GM21723 (cell line): ENCODE measurements around the gene PRRC2A.

Experiments
- ATAC-seq: cut with Tn5 transposase; IDR thresholded peaks from one replicate; pipeline ENCODE4 v1.9.1; 2021; ENCODE audit warnings: mild to moderate bottlenecking, moderate library complexity; ENCODE audit not compliant: unreplicated experiment

Gene PRRC2A

DNA sequence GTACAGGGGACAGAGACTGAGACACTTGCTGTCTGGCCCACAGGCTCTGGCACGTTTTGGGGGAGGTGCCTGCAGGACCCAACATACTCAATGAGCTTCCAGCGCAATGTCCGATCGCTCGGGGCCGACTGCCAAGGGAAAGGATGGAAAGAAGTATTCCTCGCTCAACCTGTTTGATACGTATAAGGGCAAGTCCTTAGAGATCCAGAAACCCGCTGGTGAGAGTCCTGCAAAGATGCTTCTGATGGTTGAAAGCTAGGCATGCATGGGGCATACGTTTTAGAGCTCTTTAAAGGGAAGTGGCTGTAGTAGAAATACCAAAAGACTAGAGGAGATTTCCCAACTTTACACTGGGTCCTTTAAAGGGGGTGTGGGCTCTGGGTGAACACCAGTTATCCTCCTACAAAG, 2.2 kb downstream of the PRRC2A start:
- no peak for ATAC-seq

DNA sequence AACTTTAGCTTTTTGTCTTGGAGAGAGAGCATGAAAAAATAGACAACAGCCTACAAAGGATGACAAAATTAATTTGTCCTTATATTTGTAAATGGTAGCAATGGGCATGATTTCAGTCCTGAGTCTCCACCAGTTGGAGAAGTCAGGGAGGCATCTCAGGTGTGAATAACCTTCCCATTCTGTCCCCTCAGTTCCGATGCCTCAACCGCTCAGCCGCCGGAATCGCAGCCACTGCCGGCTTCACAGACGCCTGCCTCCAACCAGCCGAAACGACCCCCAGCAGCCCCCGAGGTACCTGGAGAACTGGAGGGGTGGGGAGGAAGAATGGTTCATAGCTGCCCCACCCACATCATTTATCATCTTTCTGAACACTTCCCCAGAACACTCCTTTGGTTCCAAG, 3.6 kb downstream of the PRRC2A start:
- no peak for ATAC-seq

DNA sequence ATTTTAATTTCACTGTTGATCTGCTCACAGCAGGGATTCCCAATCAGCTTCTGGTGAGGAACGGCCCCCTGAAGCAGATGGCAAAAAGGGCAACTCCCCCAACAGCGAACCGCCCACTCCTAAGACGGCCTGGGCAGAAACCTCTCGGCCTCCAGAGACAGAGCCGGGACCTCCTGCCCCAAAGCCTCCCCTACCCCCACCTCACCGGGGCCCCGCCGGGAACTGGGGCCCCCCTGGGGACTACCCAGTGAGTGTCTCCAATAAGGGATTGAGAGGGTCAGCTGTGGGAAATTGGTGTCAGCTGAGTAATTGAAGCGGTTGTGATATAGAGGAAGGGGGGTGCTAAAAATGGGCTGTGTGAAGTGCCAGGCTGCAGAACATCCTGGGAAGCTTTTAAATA, 6.4 kb downstream of the PRRC2A start:
- ATAC-seq = no peak

DNA sequence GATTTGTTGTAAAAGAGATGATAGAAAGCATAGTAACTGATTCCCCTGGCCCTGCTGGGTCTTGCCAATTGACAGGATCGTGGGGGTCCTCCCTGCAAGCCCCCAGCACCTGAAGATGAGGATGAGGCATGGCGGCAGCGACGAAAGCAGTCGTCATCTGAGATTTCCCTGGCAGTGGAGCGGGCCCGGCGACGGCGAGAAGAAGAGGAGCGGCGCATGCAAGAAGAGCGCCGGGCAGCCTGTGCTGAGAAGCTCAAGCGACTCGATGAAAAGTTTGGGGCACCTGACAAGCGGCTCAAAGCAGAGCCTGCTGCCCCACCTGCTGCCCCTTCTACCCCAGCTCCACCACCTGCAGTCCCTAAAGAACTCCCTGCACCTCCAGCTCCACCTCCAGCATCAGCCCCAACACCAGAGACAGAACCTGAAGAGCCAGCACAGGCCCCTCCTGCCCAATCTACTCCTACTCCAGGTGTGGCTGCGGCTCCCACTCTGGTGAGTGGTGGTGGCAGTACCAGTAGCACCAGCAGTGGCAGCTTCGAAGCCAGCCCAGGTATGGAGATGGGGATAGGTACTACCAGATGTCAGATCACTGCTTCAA, 7.3 kb downstream of the PRRC2A start:
- ATAC-seq = no peak

DNA sequence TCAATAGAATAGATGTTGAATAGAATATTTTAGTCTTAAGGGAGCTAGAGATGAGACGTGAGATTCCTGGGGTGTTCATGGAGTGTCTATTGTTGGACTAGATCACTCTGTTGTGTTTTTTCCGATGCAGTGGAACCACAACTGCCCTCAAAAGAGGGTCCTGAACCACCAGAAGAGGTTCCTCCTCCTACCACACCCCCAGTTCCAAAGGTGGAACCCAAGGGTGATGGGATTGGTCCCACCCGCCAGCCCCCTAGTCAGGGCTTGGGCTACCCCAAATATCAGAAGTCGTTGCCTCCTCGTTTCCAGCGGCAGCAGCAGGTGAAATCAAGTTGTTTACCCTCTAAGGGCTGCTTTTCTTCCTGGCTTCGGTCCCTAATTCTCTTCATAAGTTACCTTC, 8.5 kb downstream of the PRRC2A start:
- no peak for ATAC-seq

DNA sequence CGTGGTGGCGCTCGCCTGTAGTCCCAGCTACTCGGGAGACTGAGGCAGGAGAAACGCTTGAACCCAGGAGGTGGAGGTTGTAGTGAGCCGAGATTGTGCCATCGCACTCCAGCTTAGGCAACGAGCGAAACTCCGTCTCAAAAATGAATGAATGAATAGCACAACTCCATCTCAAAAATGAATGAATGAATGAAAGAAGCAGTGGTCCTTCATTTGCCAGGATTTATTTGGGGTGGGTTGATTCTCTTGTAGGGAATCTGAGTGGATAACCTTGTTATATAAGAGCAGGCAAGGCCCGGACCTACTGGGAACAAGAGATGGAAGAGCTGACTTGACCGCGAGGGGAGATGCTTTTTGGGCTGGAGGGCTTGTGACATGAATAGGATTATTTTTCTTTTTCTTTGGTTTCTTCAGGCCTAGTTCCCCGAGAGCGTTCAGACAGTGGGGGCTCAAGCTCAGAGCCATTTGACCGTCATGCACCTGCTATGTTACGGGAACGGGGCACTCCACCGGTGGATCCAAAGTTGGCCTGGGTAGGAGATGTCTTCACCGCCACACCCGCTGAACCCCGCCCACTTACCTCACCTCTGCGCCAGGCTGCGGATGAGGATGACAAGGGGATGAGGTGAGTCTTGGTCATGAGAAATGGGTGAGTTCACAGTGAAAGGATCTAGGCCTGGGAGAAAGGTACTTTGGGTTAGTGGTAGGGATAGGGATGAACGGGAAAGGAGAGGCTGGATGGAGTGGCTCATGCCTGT, 9.8 kb downstream of the PRRC2A start:
- no peak for ATAC-seq

DNA sequence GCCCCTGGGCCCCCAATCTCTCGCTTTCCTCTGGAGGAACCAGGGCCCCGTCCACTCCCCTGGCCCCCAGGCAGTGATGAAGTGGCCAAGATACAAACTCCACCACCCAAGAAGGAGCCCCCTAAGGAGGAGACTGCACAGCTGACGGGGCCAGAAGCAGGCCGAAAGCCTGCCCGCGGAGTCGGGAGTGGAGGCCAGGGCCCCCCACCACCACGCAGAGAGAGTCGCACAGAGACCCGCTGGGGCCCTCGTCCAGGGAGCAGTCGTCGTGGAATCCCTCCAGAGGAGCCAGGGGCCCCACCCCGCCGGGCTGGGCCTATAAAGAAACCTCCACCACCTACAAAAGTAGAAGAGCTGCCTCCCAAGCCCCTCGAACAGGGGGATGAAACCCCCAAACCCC, 10.7 kb downstream of the PRRC2A start:
- ATAC-seq = no peak

DNA sequence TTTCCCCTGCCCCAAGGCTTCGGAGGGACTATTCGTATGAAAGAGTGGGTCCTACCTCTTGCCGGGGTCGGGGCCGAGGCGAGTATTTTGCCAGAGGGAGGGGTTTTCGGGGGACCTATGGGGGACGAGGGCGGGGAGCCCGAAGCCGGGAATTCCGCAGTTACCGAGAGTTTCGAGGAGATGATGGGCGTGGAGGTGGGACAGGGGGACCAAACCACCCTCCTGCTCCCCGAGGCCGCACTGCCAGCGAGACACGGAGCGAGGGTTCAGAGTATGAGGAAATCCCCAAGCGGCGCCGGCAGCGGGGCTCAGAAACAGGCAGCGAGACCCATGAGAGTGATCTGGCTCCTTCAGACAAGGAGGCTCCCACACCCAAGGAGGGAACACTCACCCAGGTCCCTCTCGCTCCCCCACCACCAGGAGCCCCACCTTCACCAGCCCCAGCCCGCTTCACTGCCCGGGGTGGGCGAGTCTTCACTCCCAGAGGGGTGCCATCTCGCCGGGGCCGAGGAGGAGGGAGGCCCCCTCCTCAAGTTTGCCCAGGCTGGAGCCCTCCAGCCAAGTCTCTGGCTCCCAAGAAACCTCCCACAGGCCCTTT, 11.3 kb downstream of the PRRC2A start:
- no peak for ATAC-seq

DNA sequence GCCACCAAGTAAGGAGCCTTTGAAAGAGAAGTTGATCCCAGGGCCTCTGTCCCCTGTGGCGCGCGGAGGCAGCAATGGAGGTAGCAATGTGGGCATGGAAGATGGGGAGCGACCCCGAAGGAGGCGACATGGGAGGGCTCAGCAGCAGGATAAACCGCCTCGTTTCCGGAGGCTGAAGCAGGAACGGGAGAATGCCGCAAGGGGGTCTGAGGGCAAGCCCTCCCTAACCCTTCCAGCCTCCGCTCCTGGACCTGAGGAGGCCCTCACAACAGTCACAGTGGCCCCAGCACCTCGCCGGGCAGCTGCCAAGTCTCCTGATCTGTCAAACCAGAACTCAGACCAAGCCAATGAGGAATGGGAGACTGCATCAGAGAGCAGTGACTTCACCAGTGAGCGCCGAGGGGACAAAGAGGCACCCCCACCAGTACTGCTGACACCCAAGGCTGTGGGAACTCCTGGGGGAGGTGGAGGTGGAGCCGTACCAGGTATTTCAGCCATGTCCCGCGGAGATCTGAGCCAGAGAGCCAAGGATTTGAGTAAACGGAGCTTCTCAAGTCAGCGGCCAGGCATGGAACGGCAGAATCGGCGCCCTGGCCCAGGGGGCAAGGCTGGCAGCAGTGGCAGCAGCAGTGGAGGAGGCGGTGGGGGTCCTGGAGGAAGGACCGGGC, 11.9 kb downstream of the PRRC2A start:
- ATAC-seq = no peak

DNA sequence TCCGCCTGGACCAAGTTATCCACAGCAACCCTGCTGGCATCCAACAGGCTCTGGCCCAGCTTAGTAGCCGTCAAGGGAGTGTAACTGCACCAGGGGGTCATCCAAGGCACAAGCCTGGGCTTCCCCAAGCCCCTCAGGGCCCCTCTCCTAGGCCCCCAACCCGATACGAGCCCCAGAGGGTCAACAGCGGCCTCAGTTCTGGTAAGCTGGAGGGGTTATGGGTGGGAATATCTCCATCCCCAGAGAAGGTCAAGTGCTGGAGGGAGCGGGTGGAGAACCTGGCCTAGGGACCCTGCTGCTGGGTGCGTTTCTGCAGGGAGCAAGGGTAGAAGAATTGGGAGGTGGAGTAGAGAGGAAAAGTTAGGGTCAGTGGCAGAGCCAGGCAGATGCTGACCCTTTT, 12.9 kb downstream of the PRRC2A start:
- no peak for ATAC-seq

DNA sequence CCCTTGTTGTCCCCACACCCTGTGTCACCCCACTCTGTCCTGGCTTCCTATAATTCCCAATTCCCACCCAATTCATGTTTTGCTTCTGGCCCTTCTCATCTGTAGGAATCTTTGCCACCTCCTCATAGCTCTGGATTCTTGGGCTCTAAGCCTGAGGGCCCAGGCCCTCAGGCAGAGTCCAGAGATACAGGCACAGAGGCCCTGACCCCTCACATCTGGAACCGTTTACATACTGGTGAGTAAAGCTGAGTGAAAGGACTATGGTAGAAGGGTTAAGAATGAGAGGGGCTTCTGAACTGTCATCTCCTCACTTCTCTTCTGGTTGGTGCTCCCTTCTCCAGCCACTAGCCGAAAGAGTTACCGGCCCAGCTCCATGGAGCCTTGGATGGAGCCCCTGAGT, 13.6 kb downstream of the PRRC2A start:
- ATAC-seq = no peak

DNA sequence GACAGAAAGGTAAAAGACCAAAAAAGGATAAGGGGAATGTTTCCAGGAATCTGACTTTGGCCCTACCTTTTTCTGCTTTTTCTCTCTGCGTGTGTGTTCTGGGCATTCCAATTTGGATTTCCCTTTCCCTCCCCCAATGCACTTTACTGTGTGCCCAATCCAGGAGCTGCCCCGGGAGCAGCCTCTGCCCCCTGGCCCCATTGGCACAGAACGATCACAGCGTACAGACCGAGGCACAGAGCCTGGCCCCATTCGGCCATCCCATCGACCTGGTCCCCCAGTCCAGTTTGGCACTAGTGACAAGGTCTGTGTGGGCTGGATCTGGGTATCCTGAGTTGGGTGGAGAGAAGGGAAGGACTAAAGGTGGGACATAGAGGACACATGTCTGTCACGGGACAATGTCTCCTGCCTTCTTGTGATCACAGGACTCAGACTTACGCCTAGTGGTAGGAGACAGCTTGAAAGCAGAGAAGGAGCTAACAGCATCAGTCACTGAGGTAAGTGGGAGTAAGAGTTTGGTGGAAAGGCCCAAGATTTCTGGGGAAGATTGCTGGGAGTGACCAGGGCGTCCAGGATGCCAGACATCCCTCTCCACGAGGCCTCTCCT, 14.6 kb downstream of the PRRC2A start:
- ATAC-seq = no peak

DNA sequence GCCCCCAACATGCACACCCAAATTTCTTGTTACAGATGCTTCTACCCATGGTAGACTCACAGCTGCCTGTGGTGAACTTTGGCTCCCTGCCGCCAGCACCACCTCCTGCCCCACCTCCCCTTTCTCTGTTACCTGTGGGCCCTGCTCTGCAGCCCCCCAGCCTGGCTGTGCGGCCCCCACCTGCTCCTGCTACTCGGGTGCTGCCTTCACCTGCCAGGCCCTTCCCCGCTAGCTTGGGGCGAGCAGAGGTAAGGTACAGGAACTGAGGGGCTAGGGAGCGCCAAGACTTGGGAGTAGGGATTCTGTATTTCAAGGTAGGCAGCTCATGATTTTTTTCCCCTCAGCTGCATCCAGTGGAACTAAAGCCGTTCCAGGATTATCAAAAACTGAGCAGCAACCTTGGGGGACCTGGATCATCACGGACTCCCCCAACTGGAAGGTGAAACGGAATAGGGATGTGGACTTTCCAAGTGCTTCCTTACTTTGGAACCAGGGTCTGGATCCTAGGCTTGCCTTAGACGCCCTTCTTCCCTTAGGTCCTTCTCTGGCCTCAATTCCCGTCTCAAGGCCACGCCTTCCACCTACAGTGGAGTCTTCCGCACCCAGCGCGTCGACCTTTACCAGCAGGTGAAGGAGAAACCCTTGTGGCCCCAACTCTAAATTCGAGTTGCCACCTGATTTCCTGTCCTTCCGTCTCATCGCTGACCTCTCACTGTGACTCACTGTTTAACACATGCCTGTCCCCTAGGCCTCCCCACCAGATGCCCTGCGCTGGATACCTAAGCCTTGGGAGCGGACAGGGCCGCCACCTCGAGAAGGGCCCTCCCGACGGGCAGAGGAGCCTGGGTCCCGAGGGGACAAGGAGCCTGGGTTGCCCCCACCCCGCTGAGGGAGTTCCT, 16.4 kb downstream of the PRRC2A start:
- no peak for ATAC-seq

DNA sequence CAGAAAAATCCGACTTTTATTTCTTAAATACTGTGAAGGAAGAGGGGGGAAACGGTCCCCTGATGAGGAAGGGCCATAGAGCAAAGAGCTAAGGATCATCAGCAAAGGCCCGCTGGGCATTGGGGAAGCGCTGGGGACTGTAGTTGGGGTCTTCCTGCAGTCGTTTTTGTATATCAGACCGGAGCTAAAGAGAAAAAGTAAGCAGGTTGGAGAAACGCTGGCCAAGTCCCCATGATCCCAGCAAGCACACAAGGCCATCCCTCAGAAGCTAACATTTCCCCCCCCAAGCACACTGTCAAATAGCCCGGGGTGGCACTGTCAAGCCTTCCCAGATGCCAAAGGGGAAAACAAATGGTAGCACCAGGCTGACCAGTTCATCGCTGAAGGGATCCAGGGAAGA, 18.5 kb downstream of the PRRC2A start:
- ATAC-seq = no peak

DNA sequence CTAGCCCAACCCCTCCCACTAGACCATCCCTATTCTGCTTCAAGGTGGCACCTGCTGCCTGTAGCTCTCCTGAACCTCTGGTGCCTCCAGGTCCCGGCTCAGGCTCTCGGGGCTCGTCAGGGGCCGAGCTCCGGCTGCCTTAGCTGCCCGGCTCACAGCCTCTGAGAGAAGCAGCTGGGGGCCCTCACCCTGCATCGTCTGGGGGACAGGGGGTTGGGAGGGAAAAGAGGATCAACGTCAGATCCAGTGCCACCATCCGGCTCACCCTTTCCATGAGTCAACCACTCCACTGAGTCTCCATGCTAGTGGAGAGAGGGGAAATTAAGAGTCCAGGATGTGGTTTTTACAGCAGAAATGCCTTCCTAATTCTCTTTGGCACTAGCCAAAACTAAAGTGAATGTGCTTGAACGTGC, 18.9 kb downstream of the PRRC2A start:
- no peak for ATAC-seq

DNA sequence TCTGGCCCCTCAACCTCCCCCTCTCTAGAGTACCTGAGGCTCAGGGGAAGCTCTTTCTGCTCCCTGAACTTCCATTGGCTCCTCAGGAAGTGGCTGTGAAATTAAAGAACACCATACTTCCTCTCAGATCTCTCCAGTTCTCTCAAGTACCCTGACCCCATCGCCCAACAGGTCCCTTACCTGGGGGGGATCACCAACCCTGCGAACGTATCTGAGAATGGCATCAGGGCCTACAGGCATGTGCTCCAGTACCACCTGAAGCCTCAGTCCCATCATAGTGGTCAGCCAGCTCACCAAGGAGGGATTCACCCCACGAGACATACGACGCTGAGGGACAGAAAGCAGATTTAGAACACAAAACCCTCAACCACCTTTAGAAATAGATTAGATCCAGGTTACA, 20.1 kb downstream of the PRRC2A start:
- no peak for ATAC-seq

DNA sequence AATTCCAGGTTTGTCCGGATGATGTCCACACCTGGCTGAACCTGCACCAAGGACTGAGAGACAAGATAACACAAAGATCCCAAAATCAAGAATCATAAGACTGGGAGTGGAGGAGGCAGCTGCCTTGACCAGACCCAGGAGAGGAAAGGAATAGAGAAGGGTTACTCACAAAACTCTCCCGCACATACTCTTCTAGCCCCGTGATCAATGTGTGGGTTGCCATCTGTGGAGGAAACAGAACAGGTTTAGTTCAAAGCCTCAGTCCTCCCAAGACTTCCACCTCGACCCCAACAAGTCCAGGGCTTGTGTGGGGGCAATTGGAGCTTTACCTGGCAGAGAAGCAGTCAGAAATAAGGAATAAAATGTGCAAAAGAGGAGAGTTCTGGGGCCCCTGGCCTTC, 20.9 kb downstream of the PRRC2A start:
- no peak for ATAC-seq

DNA sequence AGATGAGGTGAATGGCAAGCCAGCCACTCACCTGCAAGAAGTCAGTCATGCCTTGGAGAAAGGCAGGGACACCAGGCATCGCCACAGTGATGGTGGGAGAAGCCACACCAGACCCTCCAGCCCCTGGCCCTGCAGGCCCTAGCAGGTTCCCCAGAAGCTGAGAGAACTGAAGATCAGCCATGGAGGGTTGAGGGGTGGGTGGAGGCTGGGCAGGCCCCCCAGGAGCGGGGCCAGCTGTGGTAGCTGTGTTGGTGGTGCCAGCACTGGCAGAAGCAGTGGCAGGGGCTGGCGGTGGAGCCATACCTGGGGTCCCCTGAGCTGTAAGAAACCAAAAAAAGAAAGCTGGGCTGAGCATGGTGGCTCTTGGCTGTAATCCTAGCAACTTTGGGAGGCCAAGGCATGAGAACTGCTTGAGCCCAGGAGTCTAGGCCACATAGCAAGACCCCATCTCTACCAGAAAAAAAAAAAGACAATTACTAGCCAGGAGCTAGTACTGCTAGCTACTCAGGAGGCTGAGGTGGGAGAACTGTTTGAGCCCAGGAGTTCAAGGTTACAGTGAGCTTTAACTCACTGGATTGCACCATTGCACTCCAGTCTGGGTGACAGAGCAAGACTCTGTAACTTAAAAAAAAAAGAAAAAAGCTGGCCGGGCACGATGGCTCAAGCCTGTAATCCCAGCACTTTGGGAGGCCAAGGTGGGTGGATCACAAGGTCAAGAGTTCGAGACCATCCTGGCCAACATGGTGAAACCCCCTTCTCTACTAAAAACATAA, 22.5 kb downstream of the PRRC2A start:
- ATAC-seq = no peak

DNA sequence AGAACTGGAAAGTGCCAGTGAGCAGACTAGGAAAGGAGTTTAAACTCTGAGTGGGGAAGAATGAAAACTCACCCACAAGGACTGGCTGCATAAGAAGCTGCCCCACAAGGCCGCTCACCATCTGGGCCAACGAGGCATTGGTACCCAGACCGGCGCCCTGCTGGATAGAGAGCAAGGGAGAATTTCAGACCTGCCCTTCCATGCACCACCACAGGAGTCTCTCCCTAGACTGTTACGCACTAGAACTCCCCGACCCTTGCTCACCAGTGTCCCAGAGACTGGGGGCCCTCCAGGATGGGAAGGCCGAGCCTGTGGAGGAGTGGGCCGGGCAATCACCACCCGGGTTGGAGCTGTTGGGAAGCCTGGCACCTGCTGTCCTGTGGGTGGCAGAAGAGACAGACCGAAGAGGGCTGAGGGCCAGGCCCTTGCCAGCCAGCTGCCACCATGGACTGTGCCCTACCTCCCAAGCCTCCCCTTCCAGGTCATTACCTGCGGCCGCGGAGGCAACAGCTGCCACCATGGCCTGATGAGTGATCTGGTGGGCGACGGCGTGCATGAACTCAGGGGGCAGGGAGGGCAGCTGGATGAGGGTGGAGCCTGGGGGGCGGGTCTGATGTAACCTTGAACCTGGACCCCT, 23.4 kb downstream of the PRRC2A start:
- ATAC-seq = no peak
